GM11168 (cell line): ENCODE data around the gene SNRPA.

Experiments
- in situ Hi-C: fragments of 300-500 bp; cut with MboI; formaldehyde crosslinking; loops from one replicate; pipeline ENCODE4 v1.12.0; 2022; ENCODE audit warnings: low sequenced_read_pairs; ENCODE audit not compliant: unreplicated experiment

The SNRPA gene

DNA sequence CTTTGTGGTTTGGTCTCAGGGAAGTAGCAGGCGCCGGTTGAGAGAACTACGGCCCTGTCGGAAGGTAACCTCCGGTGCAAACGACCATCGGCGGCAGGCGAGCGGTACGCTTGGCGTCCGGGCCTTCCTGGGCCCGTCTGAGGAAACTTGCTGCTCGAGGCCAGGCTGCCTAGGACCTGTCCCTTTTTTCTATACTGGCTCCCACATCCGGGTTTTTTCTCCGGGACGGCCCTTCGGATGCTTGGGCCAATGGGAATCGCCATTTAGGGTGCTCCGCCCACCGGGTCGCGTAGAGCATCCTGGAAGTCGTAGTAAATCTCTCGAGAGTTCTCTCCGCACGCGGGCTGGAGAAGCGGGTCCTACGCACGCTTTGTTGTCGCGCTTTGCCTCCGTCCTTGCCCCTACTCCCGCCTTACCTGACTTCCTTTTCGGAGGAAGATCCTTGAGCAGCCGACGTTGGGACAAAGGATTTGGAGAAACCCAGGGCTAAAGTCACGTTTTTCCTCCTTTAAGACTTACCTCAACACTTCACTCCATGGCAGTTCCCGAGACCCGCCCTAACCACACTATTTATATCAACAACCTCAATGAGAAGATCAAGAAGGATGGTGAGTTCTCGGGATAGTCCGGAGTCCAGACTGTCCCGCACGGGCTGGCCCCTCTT, at the start of gene SNRPA:
Gene SNRPA, plus strand, starts transcription at position 330 of the 664 bp plus-strand sequence. Its CDS starts 206 bp downstream, at position 536.
- in situ Hi-C loops, result no loop called here

DNA sequence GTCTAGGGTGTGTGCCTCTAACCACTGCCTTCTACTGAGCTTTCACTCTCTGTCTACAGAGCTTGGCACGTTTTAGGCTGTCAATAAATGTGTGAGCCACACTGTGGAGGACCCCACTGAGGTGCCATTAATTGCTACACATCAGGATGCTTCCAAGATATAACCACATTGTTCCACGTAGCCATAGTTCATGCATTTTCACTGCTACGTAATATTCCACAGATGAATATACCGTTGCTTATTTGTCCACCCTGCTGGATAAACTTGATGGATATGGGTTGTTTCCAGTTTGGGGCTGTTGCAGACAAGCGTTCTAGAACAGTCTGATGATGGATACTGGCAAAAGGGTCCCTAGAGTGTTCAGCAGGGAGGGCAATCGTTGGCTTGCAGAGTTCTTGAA, 49.2 kb upstream of the SNRPA start:
- in situ Hi-C loops, result no loop called here

DNA sequence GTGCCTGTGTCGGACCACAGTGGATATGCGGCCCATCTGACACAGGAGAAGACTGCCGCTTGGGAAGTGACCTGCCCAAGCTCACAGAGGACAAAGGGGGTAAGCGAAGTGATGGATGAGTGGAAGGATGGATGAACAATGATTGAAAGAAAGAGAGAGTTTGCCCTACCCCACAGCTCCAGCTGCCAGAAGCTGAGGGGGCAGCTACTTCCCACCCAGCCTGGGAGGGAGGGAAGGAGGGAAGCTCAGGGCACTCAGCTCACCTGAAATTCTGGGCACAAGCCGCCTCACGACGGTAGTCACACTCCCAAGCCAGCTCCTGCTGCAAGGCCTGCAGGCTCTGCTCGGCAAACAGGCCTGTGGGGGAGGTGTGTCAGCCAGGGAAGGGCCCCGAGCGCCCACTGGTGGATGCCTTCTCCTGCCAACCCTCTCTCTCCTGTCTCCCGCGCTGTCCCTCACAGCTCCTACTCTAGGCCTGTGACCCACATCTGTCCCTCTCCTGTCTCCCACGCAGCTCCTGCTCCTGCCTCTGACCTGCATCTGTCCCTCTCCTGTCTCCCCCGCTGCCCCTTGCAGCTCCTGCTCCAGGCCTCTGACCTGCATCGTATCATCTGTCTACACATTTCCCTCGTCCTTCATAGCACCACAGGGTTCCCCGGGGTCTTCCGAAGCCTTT, 48.5 kb upstream of the SNRPA start:
- in situ Hi-C loops, result no loop called here

DNA sequence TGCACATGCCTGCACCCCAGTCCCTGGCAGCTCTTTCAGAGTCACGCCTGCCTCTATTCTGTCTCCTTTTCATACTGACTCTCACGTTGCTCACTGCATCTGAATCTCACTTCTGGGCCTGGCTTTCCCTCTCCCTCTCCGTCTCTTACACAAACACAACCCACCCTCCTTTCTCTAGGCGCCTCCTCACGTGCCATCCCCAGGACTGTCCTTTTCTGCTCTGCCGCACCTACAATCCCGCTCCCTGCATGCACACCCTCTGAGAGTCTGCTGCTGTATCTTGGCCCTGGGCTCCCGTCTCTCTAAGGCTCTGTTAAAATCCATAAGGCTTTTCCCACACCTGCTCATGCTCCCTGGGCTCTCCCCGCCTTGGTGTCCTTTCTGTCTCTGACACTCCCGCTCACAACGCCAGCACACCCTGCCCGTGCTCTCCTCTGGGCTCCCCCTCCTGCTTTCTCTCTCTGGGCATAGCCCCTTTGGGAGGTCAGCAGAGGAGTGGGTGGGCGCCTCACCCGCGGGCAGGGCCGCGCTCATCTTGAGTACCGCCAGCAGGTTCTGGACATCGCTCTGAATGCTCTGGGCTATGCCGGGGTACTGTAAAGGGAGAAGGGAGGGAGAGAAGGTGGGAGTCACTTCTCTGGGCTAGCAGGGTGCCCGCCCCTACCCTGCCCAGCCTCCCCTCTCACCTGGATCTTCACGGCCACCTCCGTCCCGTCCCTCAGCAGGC, 47.8 kb upstream of the SNRPA start:
- in situ Hi-C loops, result no loop called here

DNA sequence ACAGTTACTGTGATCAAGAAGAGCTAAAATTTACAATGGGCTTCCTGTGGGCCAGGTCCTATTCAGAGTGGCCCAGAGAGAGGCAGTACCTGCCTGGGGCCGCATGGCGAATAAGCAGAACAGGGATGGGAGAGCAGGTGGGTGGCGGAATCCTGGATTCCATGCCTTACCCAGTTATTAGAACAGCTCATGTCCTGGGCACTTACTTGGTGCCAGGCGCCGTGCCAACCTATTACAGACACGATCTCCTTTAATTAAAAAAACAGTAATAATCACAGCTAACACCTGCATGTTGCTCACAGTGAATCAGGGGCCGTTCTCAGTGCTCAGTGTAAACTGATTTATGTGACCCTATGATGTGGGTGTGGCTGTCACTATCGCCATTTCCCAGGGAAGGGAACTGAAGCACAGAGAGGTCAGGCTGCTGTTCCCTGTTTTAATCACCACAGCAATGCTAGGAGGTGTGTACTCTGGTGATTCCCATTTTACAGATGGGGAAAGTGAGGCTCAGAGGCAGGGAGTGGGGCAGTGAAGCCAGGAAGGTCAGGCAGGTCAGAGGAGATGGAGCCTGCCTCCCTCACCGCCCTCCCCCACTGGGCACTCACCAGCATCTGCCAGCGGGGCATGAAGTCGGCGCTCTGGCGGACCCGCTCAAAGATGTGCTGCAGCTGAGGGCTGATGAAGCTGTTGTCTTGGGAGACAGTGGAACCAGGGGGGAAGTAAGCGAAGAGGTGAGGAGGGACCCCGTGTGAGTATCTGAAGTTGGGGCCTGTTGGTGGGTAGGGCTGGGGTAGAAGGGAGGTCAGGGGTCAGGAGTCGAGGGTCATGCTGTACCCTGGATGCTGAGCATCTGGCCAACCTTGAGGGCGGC, 46.3 kb upstream of the SNRPA start:
- in situ Hi-C loops, result no loop called here

DNA sequence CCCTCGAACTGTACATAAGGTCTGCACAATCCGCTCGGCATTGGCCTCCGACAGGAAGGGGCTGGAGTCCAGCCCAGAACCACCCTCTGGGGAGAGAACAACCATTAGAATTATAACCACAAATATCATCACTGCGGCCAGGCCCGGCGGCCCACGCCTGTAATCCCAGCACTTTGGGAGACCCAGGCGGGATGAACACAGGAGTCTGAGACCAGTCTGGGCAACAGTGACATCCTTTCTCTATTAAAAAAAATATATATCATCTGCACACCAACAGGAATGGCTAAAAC, 45.7 kb upstream of the SNRPA start:
- in situ Hi-C loops, result no loop called here

DNA sequence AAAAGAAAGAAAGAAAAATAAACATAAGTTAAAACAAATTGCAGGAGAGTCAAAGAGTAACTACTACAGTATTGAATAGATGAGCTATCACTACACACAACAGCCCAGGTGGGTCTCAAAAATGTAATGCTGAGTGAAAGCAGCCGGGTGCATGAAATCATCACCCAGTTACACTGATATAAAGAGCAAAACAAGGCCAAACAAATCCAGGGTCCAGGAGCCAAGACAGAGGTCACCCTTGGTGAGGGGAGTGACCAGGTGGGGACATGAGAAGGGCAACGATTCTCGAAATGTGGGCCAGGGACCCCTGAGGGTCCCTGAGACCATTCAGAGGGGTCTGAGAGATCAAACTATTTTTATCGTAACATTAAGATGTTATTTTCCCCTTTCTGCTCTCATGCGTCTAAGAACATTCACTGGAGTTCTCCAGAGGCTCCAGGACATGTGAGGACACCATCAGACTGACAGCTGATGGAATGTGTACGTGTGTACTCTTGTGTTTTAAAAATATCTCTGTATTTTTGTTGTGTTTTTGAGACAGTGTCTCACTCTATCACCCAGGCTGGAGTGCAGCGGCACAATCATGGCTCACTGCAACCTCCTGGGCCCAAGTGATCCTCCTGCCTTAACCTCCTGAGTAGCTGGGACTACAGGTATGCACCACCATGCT, 44.9 kb upstream of the SNRPA start:
- in situ Hi-C loops, result no loop called here

DNA sequence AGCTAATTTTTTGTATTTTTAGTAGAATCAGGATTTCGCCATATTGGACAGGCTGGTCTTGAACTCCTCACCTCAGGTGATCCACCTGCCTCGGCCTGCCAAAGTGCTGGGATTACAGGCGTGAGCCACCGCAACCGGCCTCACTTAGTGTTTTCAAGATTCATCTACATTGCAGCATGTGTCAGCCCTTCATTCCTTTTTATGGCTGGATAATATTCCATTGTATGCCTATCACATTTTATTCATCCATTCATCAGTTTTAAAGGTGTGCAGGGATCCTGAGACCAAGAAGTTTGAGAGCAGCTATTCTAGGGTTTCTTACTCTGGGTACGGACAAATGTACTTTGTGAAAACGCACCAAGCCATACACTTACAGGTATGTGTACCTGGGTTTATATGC, 43.4 kb upstream of the SNRPA start:
- in situ Hi-C loops, result no loop called here

DNA sequence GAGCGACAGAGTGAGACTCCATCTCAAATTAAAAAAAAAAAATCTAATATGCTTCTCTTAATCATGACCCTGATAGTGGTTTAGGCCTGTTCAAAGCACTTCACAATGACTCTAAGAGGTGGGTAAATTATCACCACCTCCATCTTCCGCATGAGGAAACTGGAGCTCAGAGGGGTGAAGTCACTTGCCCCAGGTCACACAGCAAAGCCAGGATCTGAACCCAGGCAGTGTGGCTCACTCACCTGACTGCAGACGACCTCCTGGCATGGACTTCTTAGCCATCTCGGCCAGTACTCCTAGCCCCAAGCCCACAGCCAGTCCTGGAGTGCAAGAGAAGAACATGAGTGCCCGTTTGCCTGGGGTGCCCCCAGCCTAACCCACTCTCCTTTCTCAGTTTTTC, 41.2 kb upstream of the SNRPA start:
- in situ Hi-C loops, result no loop called here

DNA sequence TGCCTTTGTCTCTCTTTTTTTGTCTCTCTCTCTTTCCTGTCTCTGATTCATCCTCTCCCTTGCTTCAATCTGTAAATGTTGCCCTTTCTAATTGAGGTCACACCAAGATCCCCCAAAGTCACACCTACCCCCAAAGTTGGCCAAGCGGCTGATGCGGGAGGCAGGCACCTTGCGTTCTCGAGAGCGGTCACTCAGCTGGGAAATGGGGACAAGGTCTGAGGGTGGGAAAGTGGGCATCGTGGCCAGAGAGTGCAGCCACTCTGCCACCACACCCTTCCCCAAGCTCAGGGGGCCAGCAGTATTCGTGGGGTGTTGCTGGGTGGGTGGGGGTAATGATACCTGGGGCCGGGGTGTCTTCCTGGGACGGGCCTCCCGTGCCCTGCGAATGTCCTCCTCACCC, 37.1 kb upstream of the SNRPA start:
- in situ Hi-C loops, result no loop called here

DNA sequence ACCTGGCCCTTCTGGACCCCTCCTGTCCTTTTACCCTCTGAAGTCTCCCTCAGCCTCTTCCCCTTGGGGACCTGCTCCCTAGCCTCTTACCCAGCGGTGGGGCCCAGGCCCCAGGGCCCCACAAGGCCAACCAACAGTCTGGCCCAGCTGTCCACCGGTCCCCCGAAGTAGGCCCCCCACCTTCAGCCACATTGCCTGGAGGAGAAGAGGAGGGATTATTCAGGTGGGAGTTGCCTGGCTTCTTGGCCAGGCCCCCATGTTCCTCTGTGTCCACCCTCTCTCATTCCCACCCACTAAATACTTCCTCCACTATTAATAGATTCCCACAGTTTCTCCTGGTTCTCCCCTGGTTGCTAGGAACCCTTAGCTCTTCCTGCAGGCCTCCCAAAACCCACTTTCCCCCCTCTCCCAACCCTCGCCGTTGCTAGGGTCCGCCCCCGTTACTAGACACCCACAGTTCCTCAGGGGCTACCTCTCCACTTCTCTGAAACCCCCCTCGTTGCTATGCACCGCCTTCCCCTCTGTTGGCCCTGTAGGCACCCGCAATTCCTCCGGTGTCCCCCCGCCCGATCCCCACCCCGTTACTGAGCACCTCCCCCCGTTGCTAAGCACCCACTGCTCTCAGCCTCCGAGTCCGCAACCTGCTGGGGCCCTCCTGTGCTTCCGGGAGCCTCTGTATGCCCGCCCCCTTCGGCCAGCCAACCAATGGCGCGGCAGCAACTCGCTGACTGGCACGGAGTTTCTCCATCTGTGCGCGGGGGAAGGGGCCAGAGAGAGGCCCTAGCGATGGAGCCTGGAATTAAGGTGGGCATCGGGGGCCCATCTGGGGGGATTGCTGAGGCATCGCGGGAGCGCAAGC, 36.3 kb upstream of the SNRPA start:
- in situ Hi-C loops, result no loop called here

DNA sequence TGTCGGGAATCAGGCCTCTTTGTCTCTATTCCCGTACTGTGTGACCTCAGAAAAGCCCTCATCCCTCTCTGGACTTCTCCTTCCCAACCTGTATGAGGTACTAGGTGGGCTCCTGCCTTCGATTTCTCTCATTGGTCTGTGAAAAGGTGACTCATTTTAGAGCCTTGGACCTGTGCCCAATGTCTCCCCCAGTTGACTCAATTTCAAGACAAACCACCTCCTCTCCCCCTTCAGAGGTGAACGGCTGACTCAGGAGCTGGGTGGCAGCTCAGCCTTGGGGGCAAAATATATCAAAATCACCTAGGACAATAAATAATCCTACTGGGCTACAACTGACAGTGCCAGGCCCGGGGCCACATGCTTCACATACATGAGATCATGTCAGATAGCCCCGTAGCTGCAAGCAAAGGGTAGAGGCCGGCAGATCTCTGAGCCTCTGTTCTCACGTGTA, 34.9 kb upstream of the SNRPA start:
- in situ Hi-C loops, result no loop called here

DNA sequence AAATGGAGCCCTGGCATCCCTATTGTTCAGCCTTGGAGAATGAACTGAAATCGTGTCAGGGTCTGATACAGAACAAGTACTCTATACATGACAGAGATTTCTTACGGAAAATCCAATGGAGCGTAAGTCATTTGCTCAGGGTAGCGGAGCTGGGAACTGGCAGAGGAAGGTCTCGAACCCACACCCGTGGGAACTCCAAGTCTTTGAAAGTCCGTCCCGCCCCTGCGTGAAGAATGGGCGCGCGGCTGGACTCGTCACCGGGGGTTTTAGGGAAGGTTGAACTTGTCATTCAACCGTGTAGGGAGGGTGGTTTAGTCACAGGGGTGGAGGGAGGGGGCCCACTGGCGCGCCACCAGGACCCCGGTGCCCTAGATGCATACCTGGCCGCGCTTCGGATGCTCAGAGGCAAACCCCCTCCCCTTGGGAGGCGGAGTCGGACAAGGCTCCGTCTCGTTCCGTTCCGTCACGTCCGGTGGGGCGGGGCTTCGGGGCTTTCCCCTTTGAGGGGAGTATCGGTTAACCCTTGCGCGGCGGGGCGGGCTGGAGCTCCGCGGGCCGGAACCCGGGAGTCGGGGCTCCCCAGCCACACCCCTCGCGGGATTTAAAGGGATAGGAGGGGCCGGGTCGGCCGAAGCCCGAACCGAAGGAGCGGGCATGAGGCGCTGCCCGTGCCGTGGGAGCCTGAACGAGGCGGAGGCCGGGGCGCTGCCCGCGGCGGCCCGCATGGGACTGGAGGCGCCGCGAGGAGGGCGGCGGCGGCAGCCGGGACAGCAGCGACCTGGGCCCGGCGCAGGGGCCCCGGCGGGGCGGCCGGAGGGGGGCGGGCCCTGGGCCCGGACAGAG, 34.3 kb upstream of the SNRPA start, which contains the start of the genes COQ8B and ITPKC:
Gene COQ8B, minus strand, starts transcription at position 405 of the 843 bp plus-strand sequence. CDS start 2,254 bp downstream, outside the sequence.
Gene ITPKC, plus strand, starts transcription at position 631 of the 843 bp plus-strand sequence. Its CDS starts 24 bp downstream, at position 655.
- in situ Hi-C loops, result no loop called here

DNA sequence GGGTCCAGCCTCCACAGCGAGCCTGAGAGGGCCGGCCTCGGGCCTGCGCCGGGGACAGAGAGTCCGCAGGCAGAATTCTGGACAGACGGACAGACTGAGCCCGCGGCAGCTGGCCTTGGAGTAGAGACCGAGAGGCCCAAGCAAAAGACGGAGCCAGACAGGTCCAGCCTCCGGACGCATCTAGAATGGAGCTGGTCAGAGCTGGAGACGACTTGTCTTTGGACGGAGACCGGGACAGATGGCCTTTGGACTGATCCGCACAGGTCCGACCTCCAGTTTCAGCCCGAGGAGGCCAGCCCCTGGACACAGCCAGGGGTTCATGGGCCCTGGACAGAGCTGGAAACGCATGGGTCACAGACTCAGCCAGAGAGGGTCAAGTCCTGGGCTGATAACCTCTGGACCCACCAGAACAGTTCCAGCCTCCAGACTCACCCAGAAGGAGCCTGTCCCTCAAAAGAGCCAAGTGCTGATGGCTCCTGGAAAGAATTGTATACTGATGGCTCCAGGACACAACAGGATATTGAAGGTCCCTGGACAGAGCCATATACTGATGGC, 33.6 kb upstream of the SNRPA start:
- in situ Hi-C loops, result no loop called here

DNA sequence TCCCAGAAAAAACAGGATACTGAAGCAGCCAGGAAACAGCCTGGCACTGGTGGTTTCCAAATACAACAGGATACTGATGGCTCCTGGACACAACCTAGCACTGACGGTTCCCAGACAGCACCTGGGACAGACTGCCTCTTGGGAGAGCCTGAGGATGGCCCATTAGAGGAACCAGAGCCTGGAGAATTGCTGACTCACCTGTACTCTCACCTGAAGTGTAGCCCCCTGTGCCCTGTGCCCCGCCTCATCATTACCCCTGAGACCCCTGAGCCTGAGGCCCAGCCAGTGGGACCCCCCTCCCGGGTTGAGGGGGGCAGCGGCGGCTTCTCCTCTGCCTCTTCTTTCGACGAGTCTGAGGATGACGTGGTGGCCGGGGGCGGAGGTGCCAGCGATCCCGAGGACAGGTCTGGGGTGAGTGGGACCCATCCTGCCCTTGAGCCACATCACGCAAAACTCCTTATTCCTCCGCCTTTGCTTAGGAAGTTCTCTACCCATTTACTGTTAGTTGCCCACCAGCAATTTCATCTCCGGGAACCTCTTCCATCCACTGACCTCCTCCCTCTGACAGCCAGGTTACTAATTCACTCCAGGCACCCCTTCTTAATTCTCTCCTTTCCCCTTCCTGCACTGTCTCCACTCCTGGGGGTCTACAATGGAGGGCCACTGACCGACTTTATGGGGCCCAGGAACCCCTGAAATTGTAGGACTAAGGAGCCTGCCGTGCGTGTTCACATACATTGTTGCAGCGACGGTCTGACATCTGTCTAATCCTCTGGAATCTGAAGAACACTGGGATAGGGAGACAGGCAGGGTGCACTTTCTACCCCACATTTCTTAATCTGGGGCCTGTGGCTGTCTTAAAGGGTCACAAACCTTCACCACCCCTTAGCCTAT, 32.9 kb upstream of the SNRPA start:
- in situ Hi-C loops, result no loop called here

DNA sequence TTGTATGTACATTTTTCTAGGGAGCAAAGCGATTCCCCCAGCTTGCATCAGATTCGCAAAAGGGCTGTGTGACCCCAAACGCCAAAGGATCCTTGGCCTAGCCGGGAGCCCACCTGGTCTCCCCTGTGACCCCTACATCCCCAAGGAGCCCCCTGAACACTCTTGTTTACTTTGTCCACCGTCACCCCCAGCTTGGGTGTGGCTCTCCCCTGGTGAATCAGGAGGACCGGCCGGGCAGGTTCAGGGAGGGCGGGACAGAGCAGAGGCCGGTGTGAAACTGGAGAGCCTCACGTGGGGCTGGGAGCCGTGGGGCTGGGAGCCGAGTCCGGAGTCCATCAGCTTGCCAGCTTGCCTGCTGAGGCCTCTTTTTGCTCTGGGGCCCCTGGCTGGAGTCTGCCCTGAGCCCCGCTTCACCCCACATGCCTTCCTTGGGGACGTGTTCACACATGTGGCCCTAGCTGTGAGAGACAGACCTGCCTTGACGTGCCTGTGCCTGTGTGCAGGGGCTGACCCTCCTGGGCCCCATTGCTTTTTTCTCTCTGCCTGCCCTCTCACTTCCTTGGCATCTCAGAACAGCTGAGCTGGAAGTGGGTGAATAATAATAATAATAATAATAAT, 32.1 kb upstream of the SNRPA start:
- in situ Hi-C loops, result no loop called here
